HG03469 (cell line): ENCODE results near the gene TMEM121B.

Experiments
- ATAC-seq: cut with Tn5 transposase; IDR thresholded peaks from one replicate; pipeline ENCODE4 v1.9.1; 2021; ENCODE audit warnings: mild to moderate bottlenecking, moderate library complexity, moderate number of reproducible peaks; ENCODE audit not compliant: unreplicated experiment

Gene TMEM121B

DNA sequence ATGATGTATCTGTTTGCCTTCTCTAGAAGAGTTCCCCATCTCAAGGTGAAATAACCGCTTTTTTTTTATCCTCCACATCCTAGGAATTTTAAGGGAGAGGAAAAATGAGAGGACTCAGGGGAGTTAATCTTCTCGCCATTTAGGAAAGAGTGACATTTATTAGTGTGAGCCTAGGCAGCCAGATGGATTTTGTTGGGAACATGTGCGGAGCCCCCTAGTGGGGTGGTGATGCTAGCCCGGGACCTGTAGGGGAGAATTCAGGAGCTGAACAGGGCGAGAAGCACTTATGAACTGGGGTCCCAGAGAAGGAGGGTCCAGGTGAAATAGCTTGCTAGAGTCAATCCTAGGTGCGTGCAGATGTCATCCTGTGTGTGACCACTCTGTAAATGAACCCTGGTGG, 25.6 kb downstream of the TMEM121B start:
- ATAC-seq: no peak

DNA sequence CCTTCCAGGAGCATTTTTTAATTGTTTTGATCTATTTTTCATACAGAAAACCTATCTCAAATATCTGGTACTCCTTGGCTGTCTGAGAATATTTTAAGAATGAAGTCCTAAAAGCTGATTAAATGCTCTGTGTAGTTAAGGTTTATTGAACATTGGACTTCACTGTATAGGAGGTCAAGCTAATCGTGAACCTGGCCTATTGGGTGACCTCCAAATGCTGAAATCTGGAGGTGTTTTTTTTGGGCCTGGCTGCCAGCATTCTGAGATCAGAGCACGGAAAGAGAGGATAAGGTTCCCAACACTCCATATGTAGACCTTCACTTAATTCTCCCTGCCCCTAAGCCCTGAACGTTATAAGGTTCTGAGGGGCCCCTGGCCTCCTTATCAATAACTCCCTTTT, 28.1 kb downstream of the TMEM121B start:
- ATAC-seq: no peak

DNA sequence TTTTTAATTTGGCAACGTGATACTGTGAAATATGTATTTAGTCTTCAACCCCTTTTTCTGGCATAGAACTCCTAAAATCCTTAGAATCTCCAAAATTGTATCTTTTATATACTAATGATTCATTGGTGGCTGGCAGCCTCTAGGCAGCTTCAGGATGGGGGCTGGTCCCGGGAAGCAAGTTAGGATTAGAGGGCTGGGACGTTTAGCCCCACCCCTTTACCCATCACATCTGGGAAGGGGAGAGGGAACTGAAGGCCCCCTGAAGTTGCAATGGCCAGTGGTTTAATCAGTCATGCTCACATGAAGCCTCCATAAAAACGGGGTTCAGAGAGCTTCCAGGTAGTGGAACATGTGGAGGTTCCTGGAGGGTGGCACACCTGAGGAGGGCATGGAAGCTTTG, 29.3 kb downstream of the TMEM121B start:
- ATAC-seq: no peak

GRCh38 chr22:17090550-17090949, 30.6 kb downstream of the TMEM121B start:
- ATAC-seq: no peak

DNA sequence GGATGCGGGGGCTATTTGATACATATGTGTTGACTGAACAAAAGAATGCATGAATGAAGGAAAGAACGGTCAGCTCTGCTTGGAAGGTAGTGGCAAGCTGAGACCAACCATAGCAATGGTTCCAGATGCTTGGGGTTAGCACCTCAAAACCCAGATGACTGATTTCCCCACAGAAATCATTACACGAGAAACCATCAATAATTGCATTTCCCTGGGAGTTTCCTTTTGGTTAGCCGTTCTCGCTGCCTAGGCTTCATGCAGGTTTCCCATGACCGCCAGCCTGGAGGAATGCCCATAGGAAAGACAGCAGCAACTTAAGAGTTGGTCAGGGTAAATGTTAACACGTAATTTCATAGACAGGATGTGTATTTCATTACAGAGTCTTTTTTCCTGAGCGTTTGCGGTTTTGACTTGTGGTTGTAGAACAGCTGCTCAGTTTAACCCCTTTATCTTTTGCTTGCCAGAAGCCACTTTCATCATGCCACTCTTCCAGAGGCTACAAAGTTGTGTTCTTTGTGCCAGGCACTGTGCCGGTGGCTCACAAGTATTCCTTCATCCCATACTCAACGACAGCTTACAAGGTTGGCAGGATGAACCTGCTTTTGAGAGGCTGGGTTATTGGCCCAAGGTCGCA, 33.5 kb downstream of the TMEM121B start:
- ATAC-seq: no peak

DNA sequence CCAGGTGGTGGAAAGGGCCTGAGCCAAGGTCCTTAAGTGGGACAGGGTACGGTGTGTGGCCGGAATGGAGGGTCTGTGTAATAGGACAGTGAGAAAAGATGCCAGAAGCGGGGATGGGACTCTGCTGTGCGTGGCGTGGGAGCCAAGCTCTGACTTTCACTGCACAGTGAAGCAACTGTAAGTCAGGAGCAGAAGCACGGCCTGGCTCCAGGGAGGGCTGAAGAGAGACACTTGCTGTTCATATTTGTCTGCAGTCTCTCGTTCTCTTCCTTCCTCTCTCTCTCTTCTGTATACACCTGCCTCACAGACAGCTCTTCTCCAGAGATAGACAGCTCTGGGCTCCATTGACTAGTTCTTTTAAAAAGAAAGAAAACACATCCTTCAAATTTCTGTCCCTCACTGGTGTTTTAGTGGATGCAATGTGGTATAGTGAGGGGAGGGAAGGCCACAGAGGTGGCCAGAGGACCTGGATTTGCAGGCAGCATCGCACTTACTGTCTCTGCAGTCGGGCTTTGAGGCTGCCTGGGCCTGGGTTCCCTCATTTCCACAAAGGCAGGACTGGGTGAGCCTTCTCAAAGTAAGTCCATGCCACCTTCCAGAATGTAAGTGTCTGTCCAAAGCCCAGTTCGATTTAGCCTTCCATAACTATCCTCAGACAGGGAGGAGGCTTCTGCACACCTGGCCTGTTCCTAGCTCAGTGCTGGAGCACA, 34.2 kb downstream of the TMEM121B start:
- ATAC-seq: no peak

DNA sequence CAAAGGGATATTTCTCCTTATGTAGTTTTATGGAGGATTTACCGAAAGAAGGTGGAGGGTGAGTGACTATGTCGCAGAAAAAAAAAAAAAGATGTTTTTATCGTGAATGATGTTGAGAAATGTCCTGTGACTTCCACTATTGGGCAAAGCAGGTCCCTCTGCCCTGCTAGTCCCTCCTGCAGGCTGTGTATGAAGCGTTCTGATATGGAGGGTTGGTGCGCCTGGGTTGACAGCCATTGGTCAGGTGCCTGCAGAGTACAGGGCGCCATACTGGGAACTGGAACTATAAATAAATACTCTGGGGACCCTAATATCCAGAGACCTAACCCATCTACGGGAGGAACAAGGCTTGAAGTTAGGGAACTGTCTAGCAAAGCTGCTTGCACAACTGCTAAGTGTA, 34.9 kb downstream of the TMEM121B start:
- ATAC-seq: no peak

GRCh38 chr22:17085277-17086181, 35.6 kb downstream of the TMEM121B start:
- no peak for ATAC-seq

GRCh38 chr22:17084554-17085276, 36.4 kb downstream of the TMEM121B start, which contains the start of gene IL17RA:
Gene IL17RA (plus strand): TSS chr22:17085000. CDS start chr22:17085092, 92 bp downstream.
- ATAC-seq: peak; percentile 62

DNA sequence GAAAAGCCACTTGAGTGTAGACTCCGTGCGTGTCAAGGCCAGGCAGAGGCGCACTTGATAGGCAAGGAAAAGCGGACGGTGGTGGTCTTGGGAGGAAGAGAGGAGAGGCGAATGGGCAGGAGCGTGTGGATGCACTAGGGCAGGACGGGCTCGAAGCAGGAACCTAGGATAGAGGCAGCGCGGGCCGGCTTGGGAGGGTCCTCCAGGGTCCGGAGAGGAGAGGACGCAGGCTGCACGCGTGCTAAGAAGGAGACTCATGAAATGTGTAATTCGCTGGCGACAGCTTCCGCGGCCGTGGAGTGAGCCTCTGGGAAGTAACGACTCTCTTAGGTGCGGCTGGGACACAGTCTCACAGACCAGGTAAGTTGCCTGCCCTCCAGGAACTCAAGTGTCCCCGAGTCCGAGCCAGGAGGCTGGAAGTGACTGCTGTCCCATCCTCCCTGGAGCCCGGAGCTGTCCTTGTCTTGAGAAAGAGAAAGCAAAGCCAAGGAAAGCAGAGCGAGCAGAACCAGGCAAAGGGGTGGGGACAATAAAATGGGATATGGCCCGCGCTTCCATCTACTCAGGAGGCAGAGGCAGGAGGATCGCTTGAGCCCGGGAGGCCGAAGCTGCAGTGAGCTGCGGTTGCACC, 37.2 kb downstream of the TMEM121B start:
- ATAC-seq: no peak

- no peak for ATAC-seq
These were observed 37.9 kb downstream of the TMEM121B start for GRCh38 chr22:17083255-17083654.

DNA sequence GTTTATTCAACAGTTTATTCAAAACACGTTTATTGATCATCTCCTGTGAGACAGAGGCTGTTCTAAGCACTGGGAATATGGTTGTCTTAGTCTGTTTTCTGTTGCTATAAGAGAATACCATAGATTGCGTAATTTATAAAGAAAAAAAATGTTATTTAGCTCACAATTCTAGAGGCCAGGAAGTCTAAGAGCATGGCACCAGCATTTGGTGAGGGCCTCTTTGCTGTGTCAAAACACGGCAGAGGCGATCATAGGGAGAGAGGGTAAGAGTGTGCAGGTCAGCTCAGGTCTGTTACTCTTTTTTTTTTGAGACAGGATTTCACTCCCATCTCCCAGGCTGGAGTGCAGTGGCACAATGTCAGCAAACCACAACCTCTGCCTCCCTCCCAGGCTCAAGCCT, 41.6 kb downstream of the TMEM121B start:
- no peak for ATAC-seq

DNA sequence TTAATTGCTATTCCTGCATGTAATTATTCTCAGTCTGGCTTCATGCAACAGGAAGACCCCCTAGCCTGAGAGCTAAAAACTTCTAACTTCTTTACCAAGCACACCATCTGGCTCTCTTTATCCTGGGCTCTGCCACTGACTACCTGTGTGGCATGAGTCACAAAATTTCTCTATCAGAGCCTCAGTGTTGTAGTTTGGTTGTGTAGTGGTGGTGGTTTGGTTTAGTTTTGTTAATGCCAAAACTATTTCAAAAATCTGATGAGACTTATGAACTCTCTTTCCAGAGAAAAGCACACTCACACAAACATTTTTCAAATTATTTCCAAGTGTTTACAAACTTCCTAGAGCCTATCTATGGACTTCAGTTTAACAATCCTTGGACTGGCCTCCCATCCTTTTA, 43.9 kb downstream of the TMEM121B start:
- ATAC-seq: no peak

DNA sequence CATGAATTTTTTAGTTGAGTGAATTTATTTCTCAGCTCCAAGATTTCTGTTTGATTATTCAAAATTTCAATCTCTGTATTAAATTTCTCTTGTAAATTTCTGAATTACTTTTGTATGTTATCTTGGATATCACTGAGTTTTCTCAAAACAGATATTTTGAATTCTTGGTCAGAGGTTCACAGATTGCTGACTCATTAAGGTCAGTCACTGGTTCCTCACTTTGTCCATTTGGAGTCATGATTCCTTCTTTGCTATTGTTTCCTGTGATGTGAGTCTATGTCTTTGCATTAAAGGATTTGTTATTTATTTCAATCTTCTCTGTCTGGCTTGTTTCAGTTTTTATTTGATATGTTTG, 46.5 kb downstream of the TMEM121B start:
- no peak for ATAC-seq

GRCh38 chr22:17072877-17073276, 48.3 kb downstream of the TMEM121B start:
- ATAC-seq: no peak
